ENCODE results near the gene SDCBP2.

DNA sequence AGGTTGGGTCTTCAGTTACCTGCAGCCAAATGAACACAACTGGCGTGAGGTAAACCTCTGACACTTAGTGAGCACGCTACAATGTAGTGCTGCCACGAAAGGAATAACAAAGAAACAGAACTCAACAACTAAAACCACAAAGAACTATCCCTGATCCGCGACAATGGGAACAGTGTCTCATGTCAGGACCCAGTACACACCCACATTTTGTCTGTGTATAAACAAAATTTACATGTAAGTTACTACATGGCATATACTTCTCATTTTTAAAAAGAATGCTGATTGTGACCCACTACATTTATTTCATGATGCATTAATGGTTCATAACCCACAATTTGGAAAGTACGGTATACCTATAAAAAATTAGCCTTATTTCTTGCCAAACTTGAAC lies 49.8 kb upstream of the SDCBP2 start:
- TF ChIP-seq CTCF (IDR thresholded peaks at IDR 0.05; ENCODE audit: insufficient read depth, low read depth, low read length) (no peak), EZH2 (IDR thresholded peaks at IDR 0.05; ENCODE audit: insufficient read depth, low read length) (no peak)

Data from astrocyte (in vitro differentiated cells and primary cell).